IMR-90 (cell line): ENCODE results near the gene TNNC1. TPM values are rescaled to one million over a fixed set of nuclear protein-coding genes. Genes with fewer than 3 reads are reported as not detected.

ENCODE experiments used
- ATAC-seq: fragments of 200-7000 bp; cut with Tn5 transposase; 2 replicates; pipeline ENCODE4 v1.9.1; 2020; ENCODE audit warnings: low read depth, mild to moderate bottlenecking, moderate library complexity
- BruUV-seq: library from RNA; stranded (reverse); fragments of 400-500 nt; replicated peaks from 2 replicates; lab custom pipeline; 2021; lab: Mats Ljungman, UMichigan
- CTCF ChIA-PET: fragments of 300-600 bp; formaldehyde crosslinking; extraction: SDS; loops from one replicate; lab custom pipeline; 2021; ENCODE audit warnings: antibody characterized with exemption; lab: Yijun Ruan, JAX
- POLR2A ChIA-PET: fragments of 300-600 bp; sonication (Branson Sonifier 250); formaldehyde crosslinking; loops from one replicate; lab custom pipeline; 2022; ENCODE audit warnings: antibody characterized with exemption; ENCODE audit not compliant: unreplicated experiment; lab: Charles Lee
- DNase-seq: peaks from one replicate; pipeline ENCODE4 v3.0.0; 2013
- H2AFZ ChIP-seq: replicated peaks from 2 replicates; pipeline ENCODE3; 2013; ENCODE audit warnings: low read length, mild to moderate bottlenecking; ENCODE audit not compliant: poor library complexity
- H2AK5ac ChIP-seq: 2 replicates; pipeline ENCODE4 v1.6.1; 2013; ENCODE audit warnings: low read depth, low read length, inconsistent platforms
- H2AK9ac ChIP-seq: replicated peaks from 2 replicates; pipeline ENCODE3; 2013; ENCODE audit warnings: mild to moderate bottlenecking, low read depth, low read length, moderate library complexity; ENCODE audit not compliant: poor library complexity
- H2BK120ac ChIP-seq: 2 replicates; pipeline ENCODE4 v1.6.1; 2013; ENCODE audit warnings: low read depth, low read length, inconsistent platforms
- H2BK15ac ChIP-seq: 3 replicates; pipeline ENCODE4 v1.6.1; 2013; ENCODE audit warnings: low read depth, low read length, inconsistent platforms
- H2BK20ac ChIP-seq: 2 replicates; pipeline ENCODE4 v1.6.1; 2013; ENCODE audit warnings: low read depth, mild to moderate bottlenecking, inconsistent platforms, low read length, moderate library complexity
- H2BK5ac ChIP-seq: 2 replicates; pipeline ENCODE4 v1.6.1; 2013; ENCODE audit warnings: mild to moderate bottlenecking, low read depth, low read length, inconsistent platforms; ENCODE audit not compliant: poor library complexity, severe bottlenecking
- H3K14ac ChIP-seq: replicated peaks from 2 replicates; pipeline ENCODE4 v1.6.1; 2013; ENCODE audit warnings: low read depth, low read length, inconsistent platforms
- H3K18ac ChIP-seq: 2 replicates; pipeline ENCODE4 v1.6.1; 2013; ENCODE audit warnings: low read depth, low read length, control low read depth
- H3K23ac ChIP-seq: 2 replicates; pipeline ENCODE4 v1.6.1; 2013; ENCODE audit warnings: low read depth, low read length, inconsistent platforms
- H3K27ac ChIP-seq: 2 replicates; pipeline ENCODE4 v1.5.1; 2013; ENCODE audit warnings: mild to moderate bottlenecking, control low read depth, low read length; ENCODE audit not compliant: insufficient read depth
- H3K27me3 ChIP-seq: 2 replicates; pipeline ENCODE4 v1.6.1; 2013; ENCODE audit warnings: low read length; ENCODE audit not compliant: control insufficient read depth, insufficient read depth
- H3K36me3 ChIP-seq: 2 replicates; pipeline ENCODE4 v1.6.1; 2013; ENCODE audit warnings: low read length, mixed read lengths; ENCODE audit not compliant: control insufficient read depth, insufficient read depth
- H3K4ac ChIP-seq: 2 replicates; pipeline ENCODE4 v1.6.1; 2013; ENCODE audit warnings: low read depth, low read length, inconsistent platforms
- H3K4me1 ChIP-seq: 2 replicates; pipeline ENCODE4 v1.6.1; 2013; ENCODE audit warnings: low read length, mixed read lengths; ENCODE audit not compliant: control insufficient read depth, insufficient read depth
- H3K4me2 ChIP-seq: 2 replicates; pipeline ENCODE4 v1.6.1; 2013; ENCODE audit warnings: low read depth, mild to moderate bottlenecking, control low read depth, low read length, moderate library complexity
- H3K4me3 ChIP-seq: 2 replicates; pipeline ENCODE4 v1.5.1; 2013; ENCODE audit warnings: low read depth, mild to moderate bottlenecking, control low read depth, low read length, moderate library complexity; ENCODE audit not compliant: insufficient read depth
- H3K56ac ChIP-seq: 2 replicates; pipeline ENCODE4 v1.6.1; 2013; ENCODE audit warnings: low read length, inconsistent platforms; ENCODE audit not compliant: insufficient read depth; ENCODE audit errors: extremely low read depth
- H3K79me1 ChIP-seq, 2 experiments: 2 replicates each; pipeline ENCODE4 v1.6.1; 2013; ENCODE audit warnings: low read length in 2 of 2, inconsistent platforms in 1 of 2, low read depth in 1 of 2
- H3K9ac ChIP-seq: 2 replicates; pipeline ENCODE4 v1.6.1; 2013; ENCODE audit warnings: low read depth, low read length, control low read depth
- H3K9me1 ChIP-seq: 2 replicates; pipeline ENCODE4 v1.6.1; 2013; ENCODE audit warnings: low read length, inconsistent platforms; ENCODE audit not compliant: insufficient read depth
- H3K9me3 ChIP-seq: 2 replicates; pipeline ENCODE4 v1.6.1; 2013; ENCODE audit warnings: low read length; ENCODE audit not compliant: control insufficient read depth, insufficient read depth
- H4K20me1 ChIP-seq: 2 replicates; pipeline ENCODE4 v1.6.1; 2013; ENCODE audit warnings: low read length, inconsistent platforms; ENCODE audit not compliant: insufficient read depth
- H4K5ac ChIP-seq: 2 replicates; pipeline ENCODE4 v1.6.1; 2013; ENCODE audit warnings: mild to moderate bottlenecking, low read depth, low read length, control low read depth
- H4K8ac ChIP-seq, 2 experiments: 2 replicates each; pipeline ENCODE4 v1.6.1; 2013; ENCODE audit warnings: low read depth in 2 of 2, low read length in 2 of 2, control low read depth in 1 of 2, inconsistent platforms in 1 of 2
- H4K91ac ChIP-seq: 2 replicates; pipeline ENCODE4 v1.6.1; 2013; ENCODE audit warnings: low read depth, low read length, inconsistent platforms; ENCODE audit not compliant: insufficient read depth
- BHLHE40 ChIP-seq: fragments of 150-350 bp; IDR thresholded peaks from 2 replicates; pipeline ENCODE4 v1.6.1; 2016; ENCODE audit warnings: mild to moderate bottlenecking, low read depth, low read length
- CEBPB ChIP-seq: IDR thresholded peaks from 2 replicates; pipeline ENCODE4 v1.6.1; 2012; ENCODE audit warnings: low read depth, low read length, improper control_type of control experiment
- CHD1 ChIP-seq: IDR thresholded peaks from 2 replicates; pipeline ENCODE4 v1.6.1; 2012; ENCODE audit warnings: low read depth, low read length, improper control_type of control experiment
- ELK1 ChIP-seq: fragments of 150-350 bp; IDR thresholded peaks from 2 replicates; pipeline ENCODE4 v1.6.1; 2016; ENCODE audit warnings: low read depth, mild to moderate bottlenecking, low read length, moderate library complexity, borderline replicate concordance
- FOS ChIP-seq: fragments of 150-350 bp; IDR thresholded peaks from 2 replicates; pipeline ENCODE4 v1.6.1; 2016; ENCODE audit warnings: low read depth, low read length
- MAFK ChIP-seq: IDR thresholded peaks from 2 replicates; pipeline ENCODE4 v1.6.1; 2012; ENCODE audit warnings: low read depth, low read length, improper control_type of control experiment
- POLR2A ChIP-seq: IDR thresholded peaks from 2 replicates; pipeline ENCODE4 v1.6.1; 2012; ENCODE audit warnings: mild to moderate bottlenecking, low read depth, low read length
- RAD21 ChIP-seq: IDR thresholded peaks from 2 replicates; pipeline ENCODE4 v1.6.1; 2012; ENCODE audit warnings: low read length, improper control_type of control experiment
- RCOR1 ChIP-seq: IDR thresholded peaks from 2 replicates; pipeline ENCODE4 v1.6.1; 2012; ENCODE audit warnings: mild to moderate bottlenecking, low read length, improper control_type of control experiment; ENCODE audit not compliant: insufficient replicate concordance
- SMC3 ChIP-seq: fragments of 150-350 bp; IDR thresholded peaks from 2 replicates; pipeline ENCODE4 v1.6.1; 2016; ENCODE audit warnings: low read depth, mild to moderate bottlenecking, antibody characterized with exemption, low read length, moderate library complexity
- WGBS, 2 experiments: methylation state at CpG; one replicate each; pipeline versions ENCODE4 v1.1.5 to v1.1.7; 2013; ENCODE audit warnings: missing lambda C conversion rate in 2 of 2; ENCODE audit not compliant: insufficient read length in 1 of 2; ENCODE audit errors: extremely low coverage in 2 of 2; 5-methylcytosine and 5-hydroxymethylcytosine counted together
- dilution Hi-C: fragments of 300-500 bp; cut with HindIII; formaldehyde crosslinking; loops from one replicate; pipeline ENCODE4 v1.14.3; 2018; ENCODE audit warnings: low sequenced_read_pairs; ENCODE audit not compliant: unreplicated experiment
- in situ Hi-C: fragments of 300-500 bp; cut with MboI; formaldehyde crosslinking; loops from 3 replicates; pipeline ENCODE4 v1.14.3; 2019; ENCODE audit warnings: low sequenced_read_pairs, inconsistent platforms, mixed read lengths
- intact Hi-C: fragments of 100-400 bp; cut with micrococcal nuclease; formaldehyde crosslinking; loops from 2 replicates; pipeline ENCODE4 v1.10.0; 2022
- polyA plus RNA-seq, 3 experiments: library from polyadenylated mRNA; depleted of rRNA; stranded (reverse); fragments of >200 nt; gene quantifications; 2 replicates each; pipeline ENCODE4 v1.2.3, GENCODE V29; 2012; ENCODE audit warnings: low replicate concordance in 1 of 3
- total RNA-seq: library from RNA; depleted of rRNA; stranded (reverse); fragments of >200 nt; gene quantifications from 2 replicates; pipeline ENCODE4 v1.2.3, GENCODE V29; 2012
- TF ChIP-seq, protein P1 (sequence below): fragments of 150-350 bp; IDR thresholded peaks from 2 replicates; pipeline ENCODE4 v1.6.1; 2017; ENCODE audit warnings: mild to moderate bottlenecking, antibody characterized with exemption, low read length, low read depth

The TNNC1 gene
- total and polyA plus RNA-seq, 2 of the 4 experiments (the other 2 are of a cell fraction), result 1.3 to 4.6 TPM

DNA sequence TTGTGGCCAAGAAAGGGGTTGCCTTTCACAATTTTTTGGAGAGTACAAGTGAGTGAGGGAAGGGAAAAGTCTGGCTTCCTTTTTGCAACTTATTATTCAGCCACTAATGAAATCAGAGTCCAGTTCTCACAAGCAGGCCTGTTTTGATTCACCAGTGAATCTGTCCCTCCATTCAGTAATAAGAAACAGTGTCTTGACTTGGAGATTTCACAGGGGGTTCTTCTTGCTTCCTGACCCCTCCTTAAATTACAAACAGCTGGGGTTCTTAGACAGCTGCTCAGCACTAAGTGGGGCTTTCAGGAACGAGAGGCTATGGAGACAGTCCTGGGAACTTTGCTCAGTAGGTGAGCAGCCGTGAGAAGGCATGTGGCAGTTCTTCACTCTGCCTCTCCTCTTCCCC, 33.5 kb downstream of the TNNC1 start:
- Histone ChIP-seq H2AK5ac (no peak overlapping the region), H2AK9ac (no peak overlapping the region), H3K14ac (no peak overlapping the region), H2BK20ac (no peak overlapping the region), H3K9me3 (no peaks in the 10 kb centered on the region), H3K79me1 (no peaks in the 10 kb centered on the region), H3K27ac (no peak overlapping the region), H3K9ac (no peak overlapping the region), H3K36me3 (no peaks in the 10 kb centered on the region), H3K9me1 (no peaks in the 10 kb centered on the region), H2BK5ac (no peak overlapping the region), H4K20me1 (no peaks in the 10 kb centered on the region), H3K4me3 (no peak overlapping the region), H2AFZ (no peak overlapping the region), H2BK120ac (no peak overlapping the region), H3K18ac (no peak overlapping the region), H3K23ac (no peak overlapping the region), H2BK15ac (no peak overlapping the region), H3K27me3 (0 out of 2 replicates have a peak, but pooled peaks cover 2% of the 10 kb centered on the region), H3K4me1 (no peaks in the 10 kb centered on the region), H3K4ac (no peak overlapping the region), H4K91ac (no peak overlapping the region), H3K56ac (no peak overlapping the region), H4K8ac (no peak overlapping the region), H4K5ac (no peak overlapping the region), H3K4me2 (no peak overlapping the region)
- WGBS, 2 experiments, result 64% methylated on average over 2 of the region's 2 CpGs; no CpG with 5 or more reads in 1 of the 2 experiments
- no TSS peak for BruUV-seq
- no peak for DNase-seq
- CTCF ChIA-PET, result interaction anchor here (0.5 kb wide), 1 partner anchor 9 kb away, joined by 5 read pairs; no protein-coding TSS in a partner anchor
- in situ Hi-C loops, result no loop called here
- intact Hi-C loops, result no loop called here
- POLR2A ChIA-PET, result no interaction called here
- dilution Hi-C loops, result no loop called here
- TF ChIP-seq RAD21 (no peak), SMC3 (no peak), CHD1 (no peak), ELK1 (no peak), MAFK (no peak), CEBPB (no peak), RCOR1 (no peak), BHLHE40 (no peak), POLR2A (no peak), FOS (no peak)
- TF ChIP-seq, protein P1, sequence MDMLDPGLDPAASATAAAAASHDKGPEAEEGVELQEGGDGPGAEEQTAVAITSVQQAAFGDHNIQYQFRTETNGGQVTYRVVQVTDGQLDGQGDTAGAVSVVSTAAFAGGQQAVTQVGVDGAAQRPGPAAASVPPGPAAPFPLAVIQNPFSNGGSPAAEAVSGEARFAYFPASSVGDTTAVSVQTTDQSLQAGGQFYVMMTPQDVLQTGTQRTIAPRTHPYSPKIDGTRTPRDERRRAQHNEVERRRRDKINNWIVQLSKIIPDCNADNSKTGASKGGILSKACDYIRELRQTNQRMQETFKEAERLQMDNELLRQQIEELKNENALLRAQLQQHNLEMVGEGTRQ, result no peak
- ATAC-seq, result no peak
